Measurements from ENCODE around the gene BEX4. TPM values are rescaled to one million over a fixed set of nuclear protein-coding genes. Genes with fewer than 3 reads are reported as not detected.

Gene BEX4
- total RNA-seq, 1 donor from 2014 or later = 13.6 TPM

DNA sequence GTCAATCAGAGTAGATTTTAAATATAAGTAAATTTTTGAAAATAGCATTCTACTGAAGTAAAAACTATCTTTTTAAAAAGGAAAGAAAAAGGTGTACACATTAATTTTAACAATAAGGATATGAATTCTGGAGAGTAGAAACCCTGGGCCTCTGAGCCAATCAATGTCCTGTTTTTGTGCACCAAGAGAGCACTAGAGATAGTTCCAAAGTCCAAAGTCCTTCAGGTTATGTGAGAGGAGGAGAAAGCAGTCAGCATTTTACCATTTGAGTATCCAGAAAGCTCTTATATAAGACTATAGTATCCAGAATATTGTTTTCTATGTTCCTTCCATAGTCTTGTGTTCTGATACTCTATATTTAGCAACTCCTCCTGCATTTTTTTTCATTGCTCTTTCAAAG lies 43.4 kb downstream of the BEX4 start:
- Histone ChIP-seq H3K9me3 (ENCODE audit: control insufficient read depth in 3 of 3, low read length in 3 of 3) (no peaks in the 10 kb centered on the region), H3K4me3 (ENCODE audit: low read length in 3 of 3) (no peak overlapping the region), H3K36me3 (ENCODE audit: control insufficient read depth in 3 of 3, insufficient read depth in 3 of 3, low read length in 3 of 3) (no peaks in the 10 kb centered on the region), H3K9ac (ENCODE audit: low read depth in 1 of 3, low read length in 3 of 3) (no peak overlapping the region), H3K27me3 (ENCODE audit: control insufficient read depth in 3 of 3, insufficient read depth in 3 of 3, low read length in 3 of 3) (no peaks in the 10 kb centered on the region), H3K4me1 (ENCODE audit: control insufficient read depth in 3 of 3, insufficient read depth in 3 of 3, low read length in 3 of 3) (peaks cover 0 to 7% (median 3%) of the 10 kb centered on the region in 3 donors), H3K27ac (ENCODE audit: low read depth, low read length) (no peak overlapping the region)

Other genes with a start within 250 kb of the BEX4 start
- gene BEX1, start 150.9 kb upstream of the BEX4 start, total RNA-seq = 1.0 TPM
- not detected for gene NXF3, start 122.0 kb upstream of the BEX4 start, total RNA-seq
- gene TCEAL8, start 40.0 kb downstream of the BEX4 start, total RNA-seq = 99.2 TPM
- gene TCEAL5, start 61.6 kb downstream of the BEX4 start, total RNA-seq = 0.52 TPM
- gene BEX2, start 95.9 kb downstream of the BEX4 start, total RNA-seq = 21.4 TPM
- gene TCEAL7, start 115.1 kb downstream of the BEX4 start, total RNA-seq = 112 TPM
- 74.1 TPM for gene TCEAL9, start 141.4 kb downstream of the BEX4 start, total RNA-seq
- gene BEX3, start 161.4 kb downstream of the BEX4 start, total RNA-seq = 110 TPM

Measured in skeletal muscle tissue (tissue), 4 donors.